ENCODE data around the gene SPECC1L.
"Not testable (repeated sequence)": the region's sequence is repeated elsewhere in the genome, so short reads cannot be mapped to it uniquely, and the experiment has no call there.

Gene SPECC1L

DNA sequence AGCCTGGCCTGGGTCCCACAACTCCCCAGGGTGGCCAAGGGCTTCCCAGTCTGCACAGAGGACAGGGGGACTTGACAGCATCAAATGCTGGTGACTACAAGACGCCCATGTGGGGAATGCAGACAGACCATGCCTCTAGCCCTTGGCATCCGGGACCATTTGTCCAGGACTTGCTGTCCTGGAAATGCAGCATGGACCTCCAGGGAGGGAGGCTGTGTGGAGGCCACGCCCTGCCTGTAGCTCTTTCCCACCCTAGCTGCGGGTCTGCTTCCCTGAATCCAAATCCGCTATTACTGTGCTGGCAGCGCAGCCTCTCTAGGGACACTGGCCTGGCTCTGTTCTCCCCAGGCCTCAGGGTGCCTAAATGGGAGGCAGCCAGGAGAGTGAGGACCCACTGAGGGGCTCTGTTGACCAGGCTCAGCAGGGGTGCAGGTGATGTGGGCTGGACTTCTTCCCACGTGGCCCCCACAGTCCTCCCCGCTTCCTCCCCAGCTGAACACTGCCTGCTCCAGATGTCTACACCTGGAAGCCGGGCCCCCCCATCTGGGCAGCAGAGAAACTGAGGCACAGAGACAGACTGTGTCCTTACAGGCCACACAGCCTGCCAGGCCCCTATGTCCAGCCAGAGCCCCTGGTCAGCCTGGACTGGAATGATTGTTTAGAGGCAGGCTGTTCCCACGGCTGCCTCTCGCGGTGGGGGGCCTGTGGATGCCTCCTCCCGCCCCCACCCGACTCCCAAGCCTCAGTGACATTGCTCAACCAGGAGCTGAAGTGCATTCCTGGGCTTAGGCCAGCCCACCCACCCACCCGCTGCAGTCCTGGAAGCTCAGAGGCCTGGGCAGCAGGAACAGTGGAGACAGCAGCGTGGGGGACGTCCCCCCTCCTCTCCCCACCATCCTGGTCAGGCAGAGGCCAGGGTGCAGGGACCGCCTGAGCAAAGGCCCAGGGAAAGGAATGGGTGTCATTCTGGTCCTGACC, 24.8 kb upstream of the SPECC1L start:
- peak; percentile 82 for DNase-seq (ENCODE audit: low read depth, low spot score)

DNA sequence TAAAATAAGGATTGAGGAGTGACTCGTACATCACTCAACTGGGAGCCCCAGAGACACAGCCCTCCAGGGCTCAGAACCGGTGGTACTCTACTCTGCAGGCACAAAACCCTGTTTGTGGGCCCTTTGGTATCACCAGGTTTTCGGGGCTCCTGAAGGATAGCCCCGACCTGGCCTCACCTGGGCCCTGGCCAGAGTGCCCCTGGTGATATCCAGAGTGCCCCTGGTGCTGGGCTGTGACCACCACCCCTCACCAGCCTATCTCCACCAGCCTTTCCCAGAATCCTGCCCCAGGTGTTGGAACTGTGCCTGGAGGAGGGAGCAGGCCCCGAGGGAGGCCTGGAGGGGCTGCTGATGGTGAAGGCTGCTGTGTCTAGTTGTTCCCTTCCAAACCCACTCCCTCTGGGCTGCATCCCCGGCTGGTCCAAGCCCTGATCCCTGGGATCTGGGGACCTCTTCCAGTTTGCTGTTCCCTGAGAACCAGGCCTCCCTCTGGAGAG, 23.6 kb upstream of the SPECC1L start:
- no peak for DNase-seq (ENCODE audit: low read depth, low spot score)

DNA sequence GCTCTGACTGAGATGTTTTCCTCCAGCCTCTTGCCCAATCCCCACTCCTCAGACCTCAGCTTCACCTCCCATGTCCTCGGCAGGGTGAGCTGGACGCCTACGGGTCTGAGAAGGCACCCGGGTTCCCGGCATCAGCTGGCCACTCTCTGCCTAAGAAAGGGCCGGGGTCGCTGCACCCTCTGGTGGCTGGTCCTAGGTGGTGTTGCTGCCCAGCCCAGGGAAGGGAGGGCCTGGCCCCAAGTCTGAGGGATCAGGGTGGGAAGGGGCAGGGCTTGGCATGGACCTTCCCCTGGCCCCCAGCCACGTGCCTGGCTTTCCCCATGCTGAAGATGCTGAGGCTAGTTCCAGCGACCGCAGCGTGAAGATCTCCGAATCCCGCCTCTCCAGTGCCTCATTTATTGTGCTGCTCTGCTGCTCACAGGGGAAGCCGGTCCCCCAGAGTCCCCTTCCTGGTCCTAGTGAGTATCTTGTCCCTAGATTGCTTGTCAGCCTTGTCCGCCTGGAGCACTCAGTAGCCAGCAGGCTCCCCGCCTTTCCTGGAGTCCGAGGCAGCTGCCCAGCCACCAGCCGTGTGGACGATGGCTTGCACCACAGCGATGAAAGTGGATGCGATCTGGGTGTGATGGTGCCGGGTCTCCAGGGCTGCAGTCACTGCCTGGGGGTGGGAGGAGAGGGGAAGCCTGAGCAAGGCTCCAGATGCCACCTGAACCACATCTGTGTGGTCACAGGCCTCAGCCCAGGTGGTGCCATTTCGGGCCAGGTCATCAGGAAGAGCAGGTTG, 22.9 kb upstream of the SPECC1L start:
- peak; percentile 97 for DNase-seq (ENCODE audit: low read depth, low spot score)

DNA sequence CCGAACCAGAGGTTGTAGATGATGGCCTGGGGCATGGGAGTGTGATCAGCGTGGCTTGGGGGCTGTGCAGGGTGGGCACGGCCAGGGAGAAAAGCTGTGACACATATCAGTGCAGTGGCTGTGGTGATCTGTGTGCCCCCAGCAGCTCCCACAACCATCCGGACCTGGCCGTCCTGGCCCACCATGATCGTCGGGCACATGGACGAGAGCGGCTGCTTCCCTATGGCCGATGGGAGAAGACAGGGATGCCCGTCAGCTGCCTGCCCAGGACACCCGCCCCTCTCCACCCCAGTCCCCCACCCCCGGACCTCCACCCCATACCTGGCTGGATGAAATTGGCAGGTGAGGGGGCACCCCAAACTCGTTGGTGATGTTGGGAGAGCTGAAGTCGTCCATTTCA, 22.0 kb upstream of the SPECC1L start:
- not testable (repeated sequence) for DNase-seq (ENCODE audit: low read depth, low spot score)

DNA sequence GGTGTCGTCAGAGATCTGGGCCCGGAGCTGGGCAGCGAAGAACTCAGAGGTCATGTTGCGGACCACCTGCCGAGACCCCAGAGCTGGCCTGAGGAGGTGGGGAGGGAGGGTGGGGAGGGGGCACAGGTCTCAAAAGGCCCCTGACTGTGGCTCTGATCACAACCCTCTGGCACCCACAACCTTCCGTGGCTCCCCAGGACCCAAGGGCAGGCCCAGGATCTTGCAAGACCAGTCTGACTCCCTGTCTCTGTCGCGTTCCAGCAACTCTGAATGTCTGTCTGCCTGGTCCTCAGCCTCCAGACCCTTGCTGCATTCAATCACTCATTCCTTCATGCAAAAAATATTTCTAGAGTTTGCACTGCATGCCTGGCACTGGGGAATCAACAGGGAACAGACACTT, 21.2 kb upstream of the SPECC1L start:
- not testable (repeated sequence) for DNase-seq (ENCODE audit: low read depth, low spot score)

DNA sequence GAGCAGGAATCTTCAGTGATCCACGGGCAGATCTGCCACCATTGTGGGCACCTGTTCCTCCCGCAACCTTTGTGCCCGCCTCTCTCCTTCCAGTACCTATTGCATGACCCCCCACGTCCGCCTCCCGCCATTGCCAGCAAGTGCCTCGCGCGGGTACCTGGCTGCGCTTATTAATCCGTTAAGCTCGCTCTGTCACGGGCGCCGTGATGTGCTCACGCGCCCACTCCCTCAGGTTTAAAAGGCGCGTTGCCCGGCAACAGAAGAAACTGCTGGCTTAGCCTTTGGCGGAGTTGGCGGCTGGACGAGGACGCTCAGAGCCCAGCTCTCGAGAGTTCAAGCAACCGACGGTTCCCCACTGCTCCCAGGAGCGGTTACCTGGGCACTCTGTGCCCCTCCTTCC, 19.3 kb upstream of the SPECC1L start:
- DNase-seq (ENCODE audit: low read depth, low spot score), result not testable (repeated sequence)

DNA sequence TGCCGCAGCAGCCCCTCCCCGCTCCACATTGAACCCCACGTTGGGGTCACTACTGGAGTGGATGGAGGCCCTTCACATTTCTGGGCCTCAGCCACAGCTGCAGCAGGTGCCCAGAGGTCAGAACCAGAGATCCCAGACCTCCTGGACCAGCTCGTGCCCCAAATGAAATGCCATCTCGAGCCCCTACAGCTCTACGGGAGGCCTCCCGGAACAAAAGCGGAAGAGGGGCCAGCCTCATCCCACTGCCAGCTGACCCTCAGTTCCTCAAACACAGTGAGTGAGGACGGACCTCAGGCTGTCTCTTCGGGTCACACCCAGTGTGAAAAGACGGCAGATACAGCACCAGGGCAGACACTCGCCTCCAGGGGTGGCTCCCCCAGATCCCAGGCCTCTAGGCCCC, 17.5 kb upstream of the SPECC1L start:
- DNase-seq (ENCODE audit: low read depth, low spot score), result not testable (repeated sequence)

DNA sequence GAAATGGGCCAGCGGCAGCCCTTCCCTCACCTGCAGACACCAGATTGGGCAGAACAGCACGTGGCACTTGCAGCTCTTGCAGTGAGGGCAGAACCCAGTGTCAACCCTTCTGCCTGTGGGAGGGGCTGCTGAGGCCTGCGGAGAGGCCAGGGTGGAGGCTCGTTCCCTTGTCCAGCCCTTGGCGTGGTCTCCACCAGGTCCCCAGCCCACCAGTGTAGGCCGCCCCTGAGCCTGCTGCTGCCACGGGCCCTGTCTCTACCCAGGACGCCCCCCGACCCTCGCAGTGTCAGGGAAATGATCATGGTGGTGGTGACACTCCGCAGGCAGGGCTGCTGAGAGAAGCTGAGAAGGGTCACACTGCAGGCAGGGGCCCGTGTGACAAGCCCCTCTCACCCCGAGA, 14.5 kb upstream of the SPECC1L start:
- DNase-seq (ENCODE audit: low read depth, low spot score), result not testable (repeated sequence)

DNA sequence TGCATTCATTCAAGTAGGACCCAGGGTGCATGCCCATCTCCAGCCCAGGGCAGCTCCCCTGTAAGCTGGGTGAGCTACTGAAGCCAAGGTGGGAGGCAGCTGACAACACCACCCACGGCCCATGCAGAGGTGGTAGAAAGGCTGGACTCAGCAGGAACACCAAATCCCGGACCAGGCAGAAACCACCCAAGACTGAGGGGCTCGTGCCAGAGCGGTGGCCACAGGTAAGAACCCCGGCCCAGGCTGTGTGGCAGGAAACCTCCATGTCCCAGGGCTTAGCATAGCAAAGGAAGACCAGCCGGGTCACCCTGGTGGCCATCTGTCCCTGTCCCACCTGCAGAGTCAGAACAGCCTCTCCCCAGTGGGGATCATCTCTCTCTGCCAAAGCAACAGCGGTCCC, 13.9 kb upstream of the SPECC1L start:
- not testable (repeated sequence) for DNase-seq (ENCODE audit: low read depth, low spot score)

DNA sequence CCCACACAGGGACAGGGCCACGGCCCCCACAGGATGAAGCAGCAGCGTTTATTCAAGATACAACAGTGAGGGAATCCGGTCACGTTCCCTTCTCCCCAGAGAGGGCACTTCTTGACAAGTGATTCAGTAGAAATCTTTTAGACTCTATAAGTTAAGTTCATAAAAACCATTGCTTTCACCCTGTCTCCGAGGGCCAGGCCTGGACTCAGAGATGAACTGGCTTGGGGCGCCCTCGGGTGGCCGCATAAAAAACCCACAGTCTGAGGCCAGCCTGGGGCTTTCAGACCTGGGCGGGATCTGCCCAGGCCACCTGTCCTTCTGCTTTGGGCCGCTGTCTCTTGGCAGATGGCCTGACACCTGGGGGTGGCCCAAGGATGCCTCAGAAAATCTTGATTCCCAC, 11.2 kb upstream of the SPECC1L start:
- peak; percentile 87 for DNase-seq (ENCODE audit: low read depth, low spot score)

DNA sequence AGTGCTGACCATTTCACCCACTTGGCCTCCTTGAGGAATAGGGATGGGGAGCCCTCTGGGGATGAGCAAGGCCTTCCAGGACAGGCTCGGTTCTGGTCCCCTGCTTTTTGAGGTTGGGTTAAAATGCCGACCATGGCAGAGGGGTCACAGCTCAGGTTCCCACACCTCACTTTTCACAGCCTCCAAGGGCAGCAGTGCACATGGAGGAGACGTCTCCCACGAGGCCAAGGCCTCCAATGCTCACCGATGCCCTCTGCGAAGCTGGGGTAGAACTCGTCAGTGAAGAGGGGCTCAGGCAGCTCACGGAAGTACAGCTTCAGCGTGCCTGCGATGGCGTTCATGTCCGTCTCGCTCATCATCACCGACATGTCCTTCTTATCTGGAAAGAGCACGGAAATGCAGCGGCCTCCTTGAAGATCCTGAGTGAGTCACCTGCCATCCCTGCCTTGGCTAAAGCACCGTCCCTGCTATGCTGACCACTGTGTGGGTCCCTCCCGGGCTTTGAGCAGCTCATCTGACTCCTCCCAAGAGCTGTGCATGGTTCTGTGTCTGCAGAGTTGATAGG, 8.4 kb upstream of the SPECC1L start:
- not testable (repeated sequence) for DNase-seq (ENCODE audit: low read depth, low spot score)

DNA sequence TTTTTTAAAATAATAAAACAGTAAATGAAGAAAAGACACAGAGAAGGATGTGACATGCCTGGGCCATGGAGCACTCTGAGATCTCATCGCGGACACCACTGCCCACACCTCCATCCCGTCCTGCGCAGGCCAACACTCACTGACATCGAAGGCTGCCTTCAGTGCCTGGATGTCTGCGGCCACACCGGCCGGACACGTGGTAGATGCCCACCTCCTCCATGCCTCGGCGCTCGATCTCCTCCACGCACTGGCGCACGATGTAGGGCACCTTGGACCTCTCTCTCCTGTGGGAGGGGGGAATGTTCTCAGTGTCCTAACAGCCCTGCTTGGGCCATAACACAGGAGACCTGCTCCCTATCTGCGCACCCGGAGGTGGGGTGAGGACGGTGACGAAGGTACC, 7.2 kb upstream of the SPECC1L start:
- not testable (repeated sequence) for DNase-seq (ENCODE audit: low read depth, low spot score)

DNA sequence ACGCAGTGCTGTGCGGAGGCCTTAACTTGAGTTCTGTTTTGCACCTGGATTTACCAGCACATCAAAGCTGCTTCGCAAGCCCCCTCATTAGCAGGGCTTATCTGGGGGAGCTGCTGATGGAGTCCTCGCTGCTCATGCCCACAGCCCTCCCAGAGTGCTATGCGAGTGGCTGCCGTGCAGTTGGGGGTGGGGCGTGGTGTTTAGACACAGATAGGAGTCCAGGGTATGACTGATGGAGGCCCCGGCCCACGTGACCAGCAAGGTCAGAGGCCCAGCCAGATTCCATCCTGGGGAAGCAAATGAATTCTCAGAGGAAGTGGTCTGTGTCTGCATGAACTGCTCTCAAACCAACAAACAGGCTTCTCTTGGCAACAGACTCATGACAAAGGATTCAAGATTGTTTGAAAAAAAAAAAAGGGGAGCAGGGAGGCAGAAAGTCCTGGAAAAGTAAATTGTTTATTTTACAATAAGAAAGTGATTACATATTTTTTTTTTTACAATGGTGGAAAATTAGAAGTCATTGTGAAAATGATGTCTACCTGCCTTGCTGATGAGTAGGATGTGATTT, 6.2 kb upstream of the SPECC1L start:
- peak; percentile 28 for DNase-seq (ENCODE audit: low read depth, low spot score)

DNA sequence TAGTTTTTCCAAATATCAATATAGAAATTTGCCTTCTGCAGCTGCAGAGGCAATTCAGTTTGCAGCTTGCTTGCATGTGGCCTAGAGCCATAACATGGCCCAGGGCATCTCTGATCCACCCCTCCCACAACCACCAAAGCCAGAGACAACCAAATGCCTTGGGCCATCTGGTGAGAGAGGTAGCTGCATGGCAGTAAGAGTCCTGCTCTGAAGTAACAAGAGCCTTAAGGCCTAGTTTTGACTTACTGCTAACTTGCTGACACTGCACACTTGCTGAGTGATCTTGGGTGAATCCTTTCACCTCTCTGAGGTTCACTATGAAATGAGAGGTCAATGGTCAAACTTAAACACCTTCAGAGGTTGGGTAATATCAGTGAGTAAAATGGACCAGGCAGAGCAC, 4.9 kb upstream of the SPECC1L start:
- no peak for DNase-seq (ENCODE audit: low read depth, low spot score)

DNA sequence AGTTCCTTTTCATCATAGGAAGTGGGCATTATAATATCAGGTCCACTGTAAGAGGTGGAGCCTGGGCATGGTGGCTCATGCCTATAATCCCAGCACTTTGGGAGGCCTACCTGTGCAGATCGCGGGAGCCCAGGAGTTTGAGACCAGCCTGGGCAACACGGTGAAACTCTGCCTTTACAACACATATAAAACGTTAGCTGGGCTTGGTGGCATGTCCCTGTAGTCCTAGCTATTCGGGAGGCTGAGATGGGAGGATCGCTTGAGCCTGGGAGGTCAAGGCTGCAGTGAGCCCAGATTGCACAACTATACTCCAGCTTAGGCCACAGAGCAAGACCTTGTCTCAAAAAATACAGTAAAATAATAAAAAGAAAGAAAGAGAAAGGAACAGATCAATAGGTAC, 4.1 kb upstream of the SPECC1L start:
- not testable (repeated sequence) for DNase-seq (ENCODE audit: low read depth, low spot score)

DNA sequence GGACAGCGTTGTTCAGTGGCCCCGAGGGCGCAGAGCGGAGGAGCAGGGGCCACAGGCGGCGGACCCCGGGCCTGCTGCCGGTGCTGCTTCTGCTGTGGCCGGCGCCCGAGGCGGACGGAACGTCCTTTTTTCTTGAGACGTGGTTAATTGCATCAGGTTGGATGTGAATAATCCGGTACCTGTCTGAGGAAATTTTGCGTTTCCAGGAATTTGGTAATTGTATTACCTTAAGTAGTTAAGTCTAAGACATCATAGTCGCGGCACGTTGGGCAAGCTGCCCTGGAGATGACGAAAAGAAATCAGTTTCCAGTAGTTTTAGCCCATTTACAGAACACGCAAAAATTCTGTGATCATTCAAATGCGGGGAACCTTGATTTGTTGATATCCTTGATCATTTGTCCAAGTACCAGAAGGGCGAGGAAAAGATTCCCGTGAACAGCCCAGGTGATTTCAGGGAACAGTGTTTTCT, 789 bp downstream of the SPECC1L start:
- DNase-seq (ENCODE audit: low read depth, low spot score), result no peak

DNA sequence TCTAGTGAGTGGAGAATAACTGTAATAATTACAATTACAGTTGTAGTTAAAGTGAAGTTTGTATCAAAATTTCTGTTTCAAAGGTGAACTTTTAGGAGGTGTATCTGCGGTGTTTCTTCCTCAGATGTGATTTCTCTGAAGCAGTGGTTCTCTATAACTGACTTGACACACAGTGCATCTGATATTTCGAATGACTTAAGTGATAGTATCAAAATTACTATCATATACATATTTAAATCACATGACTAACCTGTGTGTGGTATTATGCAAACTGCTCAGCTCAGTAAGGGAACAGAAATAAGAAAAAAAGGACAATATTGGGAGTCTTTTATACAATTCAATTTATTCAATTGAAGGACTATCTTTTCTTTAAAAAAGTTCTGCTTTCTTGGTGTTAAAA, 2.4 kb downstream of the SPECC1L start:
- not testable (repeated sequence) for DNase-seq (ENCODE audit: low read depth, low spot score)

DNA sequence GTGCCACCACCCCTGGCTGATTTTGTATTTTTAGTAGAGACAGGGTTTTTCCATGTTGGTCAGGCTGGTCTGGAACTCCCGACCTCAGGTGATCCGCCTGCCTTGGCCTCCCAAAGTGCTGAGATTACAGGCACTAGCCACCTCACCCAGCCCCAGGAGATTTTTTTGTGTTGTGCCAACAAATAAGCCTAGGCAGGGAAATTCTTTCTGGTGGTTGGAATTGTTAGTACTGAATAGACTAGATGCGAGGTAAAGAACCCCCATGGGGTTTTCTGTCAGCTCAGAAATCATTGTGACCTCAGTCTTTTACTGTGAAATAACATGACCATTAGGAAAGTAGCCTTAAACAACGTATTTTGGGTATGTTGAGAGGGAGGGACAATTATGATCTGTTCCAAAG, 3.3 kb downstream of the SPECC1L start:
- peak; percentile 25 for DNase-seq (ENCODE audit: low read depth, low spot score)

DNA sequence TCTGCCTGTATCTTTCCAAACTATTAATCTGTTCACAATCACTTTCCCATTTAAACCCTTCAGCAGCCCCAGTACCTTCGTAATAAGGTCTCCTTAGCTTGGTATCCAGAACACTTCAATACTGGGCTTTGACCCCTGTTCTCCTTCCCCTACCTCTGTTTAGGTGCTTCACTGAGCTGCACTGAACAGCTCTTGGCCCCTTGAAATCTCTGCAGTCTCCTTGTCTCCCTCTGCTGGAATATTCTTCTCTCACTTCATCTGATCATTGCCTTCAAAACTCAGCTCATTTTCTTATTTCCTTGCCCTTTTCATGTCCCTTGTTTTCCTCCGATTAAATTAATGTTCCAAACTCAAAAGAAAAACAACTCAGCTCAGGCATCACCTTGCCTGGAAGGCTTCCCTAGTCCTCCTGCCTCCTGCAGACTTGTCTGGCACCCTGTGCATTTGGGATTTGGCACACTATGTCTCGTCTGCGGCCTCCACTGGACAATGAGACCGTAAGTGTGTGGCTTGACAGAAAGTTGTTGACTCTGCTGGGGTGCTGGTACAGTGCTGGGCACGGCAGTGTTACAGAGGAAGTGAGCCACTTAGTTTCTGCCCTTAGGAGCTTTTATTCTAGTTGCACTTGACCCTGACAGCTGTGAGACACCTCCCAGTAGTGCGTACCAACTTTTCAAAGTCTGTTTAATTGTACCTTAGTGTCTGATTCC, 4.2 kb downstream of the SPECC1L start:
- peak; percentile 32 for DNase-seq (ENCODE audit: low read depth, low spot score)

DNA sequence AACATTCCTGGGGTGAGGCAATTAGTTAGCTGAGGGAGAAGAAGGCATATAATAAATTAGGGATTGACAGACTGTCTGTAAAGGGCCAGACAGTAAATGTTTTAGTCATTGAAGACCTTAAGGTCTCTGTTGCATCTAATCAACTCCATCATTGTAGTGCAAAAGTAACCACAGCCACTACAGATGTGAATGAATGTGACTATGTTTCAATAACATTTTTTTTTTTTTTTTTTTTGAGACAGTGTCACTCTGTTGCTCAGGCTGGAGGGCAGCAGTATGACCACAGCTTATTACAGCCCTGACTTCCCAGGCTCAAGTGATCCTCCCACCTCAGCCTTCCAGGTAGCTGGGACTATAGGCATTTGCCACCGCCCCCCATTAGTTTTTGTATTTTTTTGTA, 9.7 kb downstream of the SPECC1L start:
- DNase-seq (ENCODE audit: low read depth, low spot score), result not testable (repeated sequence)

DNA sequence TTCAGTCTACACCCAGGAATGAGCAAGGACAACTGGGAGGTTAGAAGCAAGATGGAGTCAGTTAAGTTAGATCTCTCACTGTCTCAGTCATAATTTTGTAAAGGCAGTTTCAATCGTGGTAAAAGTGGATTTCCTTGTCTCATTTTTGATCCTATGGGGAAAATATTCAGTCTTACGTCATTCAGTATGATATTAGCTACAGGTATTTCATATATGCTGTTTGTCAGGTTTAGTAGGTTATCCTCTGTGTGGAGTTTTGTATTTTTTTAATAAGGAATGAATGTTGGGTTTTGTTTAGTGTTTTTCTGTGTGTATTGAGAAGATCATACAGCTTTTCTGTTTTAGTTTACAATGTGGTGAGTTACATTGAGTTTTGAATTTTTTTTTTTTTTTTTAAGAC, 11.8 kb downstream of the SPECC1L start:
- DNase-seq (ENCODE audit: low read depth, low spot score), result no peak
